Measurements from ENCODE around the gene VTI1A.
"Not testable (repeated sequence)": the region's sequence is repeated elsewhere in the genome, so short reads cannot be mapped to it uniquely, and the experiment has no call there.

Gene VTI1A

DNA sequence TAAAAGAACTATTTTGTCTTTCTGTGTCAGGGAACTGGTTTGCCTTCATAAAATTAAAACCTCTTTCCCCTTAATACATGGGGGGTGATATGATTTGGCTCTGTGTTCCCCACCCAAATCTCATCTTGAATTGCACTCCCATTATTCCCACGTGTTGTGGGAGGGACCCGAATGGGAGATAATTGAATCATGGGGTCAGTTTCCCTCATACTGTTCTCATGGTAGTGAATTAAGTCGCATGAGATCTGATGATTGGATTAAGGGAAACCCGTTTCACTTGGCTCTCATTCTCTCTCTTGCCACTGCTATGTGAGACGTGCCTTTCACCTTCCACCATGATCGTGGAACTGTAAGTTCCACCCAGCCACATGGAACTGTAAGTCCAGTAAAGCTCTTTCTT is 142.1 kb downstream of the VTI1A start:
- no peaks in the 10 kb centered on the region for H3K4me1 ChIP-seq (ENCODE audit: low read length)
- DNase-seq = no peak
- H3F3A ChIP-seq (ENCODE audit: insufficient read depth, low read length) = no peaks in the 10 kb centered on the region
- TF ChIP-seq EZH2 (optimal IDR thresholded peaks at IDR 0.05; ENCODE audit: low read depth, low read length) (no peak), EZH2phosphoT487 (IDR thresholded peaks at IDR 0.05; ENCODE audit: low read length) (no peak)
- TF ChIP-seq, protein P1, sequence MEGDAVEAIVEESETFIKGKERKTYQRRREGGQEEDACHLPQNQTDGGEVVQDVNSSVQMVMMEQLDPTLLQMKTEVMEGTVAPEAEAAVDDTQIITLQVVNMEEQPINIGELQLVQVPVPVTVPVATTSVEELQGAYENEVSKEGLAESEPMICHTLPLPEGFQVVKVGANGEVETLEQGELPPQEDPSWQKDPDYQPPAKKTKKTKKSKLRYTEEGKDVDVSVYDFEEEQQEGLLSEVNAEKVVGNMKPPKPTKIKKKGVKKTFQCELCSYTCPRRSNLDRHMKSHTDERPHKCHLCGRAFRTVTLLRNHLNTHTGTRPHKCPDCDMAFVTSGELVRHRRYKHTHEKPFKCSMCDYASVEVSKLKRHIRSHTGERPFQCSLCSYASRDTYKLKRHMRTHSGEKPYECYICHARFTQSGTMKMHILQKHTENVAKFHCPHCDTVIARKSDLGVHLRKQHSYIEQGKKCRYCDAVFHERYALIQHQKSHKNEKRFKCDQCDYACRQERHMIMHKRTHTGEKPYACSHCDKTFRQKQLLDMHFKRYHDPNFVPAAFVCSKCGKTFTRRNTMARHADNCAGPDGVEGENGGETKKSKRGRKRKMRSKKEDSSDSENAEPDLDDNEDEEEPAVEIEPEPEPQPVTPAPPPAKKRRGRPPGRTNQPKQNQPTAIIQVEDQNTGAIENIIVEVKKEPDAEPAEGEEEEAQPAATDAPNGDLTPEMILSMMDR (IDR thresholded peaks at IDR 0.05; ENCODE audit: low read length) = no peak
- H3K27ac ChIP-seq (ENCODE audit: low read length) = no peak overlapping the region
- H3K9me2 ChIP-seq (replicated peaks; ENCODE audit: insufficient read depth, low read length) = no peaks in the 10 kb centered on the region
- no peak overlapping the region for H3K4me3 ChIP-seq (ENCODE audit: low read length)
- no peak overlapping the region for H3K4me2 ChIP-seq (ENCODE audit: low read depth, low read length)
- no peaks in the 10 kb centered on the region for H3K79me2 ChIP-seq (ENCODE audit: low read length)
- no peaks in the 10 kb centered on the region for H3K36me3 ChIP-seq (replicated peaks; ENCODE audit: insufficient read depth, low read length)
- no peak overlapping the region for H2AFZ ChIP-seq (ENCODE audit: low read length)
- H3K9ac ChIP-seq (ENCODE audit: low read length) = no peak overlapping the region
- no peaks in the 10 kb centered on the region for H3K27me3 ChIP-seq (replicated peaks; ENCODE audit: insufficient read depth, low read length)
- H3K9me3 ChIP-seq (replicated peaks; ENCODE audit: insufficient read depth, low read length) = no peaks in the 10 kb centered on the region
- H4K20me1 ChIP-seq (ENCODE audit: insufficient read depth, low read length) = no peaks in the 10 kb centered on the region

DNA sequence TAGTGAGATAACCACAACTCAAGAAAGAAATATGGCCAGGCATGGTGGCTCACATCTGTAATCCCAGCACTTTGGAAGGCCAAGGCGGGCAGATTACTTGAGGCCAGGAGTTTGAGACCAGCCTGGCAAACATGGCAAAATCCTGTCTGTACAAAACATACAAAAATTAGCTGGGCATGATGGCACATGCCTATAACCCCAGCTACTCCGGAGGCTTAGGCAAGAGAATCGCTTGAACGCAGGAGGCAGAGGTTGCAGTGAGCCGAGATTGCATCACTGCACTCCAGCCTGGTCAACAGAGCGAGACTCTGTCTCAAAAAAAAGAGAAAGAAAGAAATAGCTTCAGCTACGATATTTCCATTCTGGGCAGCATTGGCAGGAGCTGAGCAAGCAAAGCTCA is 143.8 kb downstream of the VTI1A start:
- H3F3A ChIP-seq (ENCODE audit: insufficient read depth, low read length); H3K27me3 ChIP-seq (replicated peaks; ENCODE audit: insufficient read depth, low read length); H3K4me3 ChIP-seq (ENCODE audit: low read length); H3K79me2 ChIP-seq (ENCODE audit: low read length); DNase-seq; H3K27ac ChIP-seq (ENCODE audit: low read length); H2AFZ ChIP-seq (ENCODE audit: low read length); H3K9me2 ChIP-seq (replicated peaks; ENCODE audit: insufficient read depth, low read length); H3K9me3 ChIP-seq (replicated peaks; ENCODE audit: insufficient read depth, low read length); H3K36me3 ChIP-seq (replicated peaks; ENCODE audit: insufficient read depth, low read length); H3K4me1 ChIP-seq (ENCODE audit: low read length); H3K9ac ChIP-seq (ENCODE audit: low read length); H4K20me1 ChIP-seq (ENCODE audit: insufficient read depth, low read length); H3K4me2 ChIP-seq (ENCODE audit: low read depth, low read length): not testable (repeated sequence)

DNA sequence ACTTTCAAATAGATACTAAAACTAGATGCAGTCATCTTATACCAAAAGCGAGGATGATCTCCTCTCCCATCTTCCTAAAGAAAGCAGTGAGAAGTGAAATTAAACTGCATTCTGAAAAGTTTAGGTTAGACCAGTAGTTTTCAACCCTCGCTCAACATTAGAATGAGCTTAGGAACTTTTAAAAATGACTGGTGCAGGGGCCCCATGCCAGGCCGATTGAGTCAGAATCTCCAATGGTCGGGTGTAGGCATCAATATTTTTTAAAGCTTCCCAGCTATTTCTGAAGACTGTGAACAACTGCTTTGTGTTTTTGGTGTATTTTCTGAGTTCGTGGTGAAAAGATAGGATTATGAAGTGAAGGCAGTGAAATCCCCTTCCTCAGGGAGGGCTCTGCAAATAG is 146.0 kb downstream of the VTI1A start:
- Histone ChIP-seq H3K79me2 (ENCODE audit: low read length) (no peaks in the 10 kb centered on the region), H3K9me2 (replicated peaks; ENCODE audit: insufficient read depth, low read length) (no peaks in the 10 kb centered on the region), H3K9ac (ENCODE audit: low read length) (no peak overlapping the region), H3K27me3 (replicated peaks; ENCODE audit: insufficient read depth, low read length) (no peaks in the 10 kb centered on the region), H3K9me3 (replicated peaks; ENCODE audit: insufficient read depth, low read length) (no peaks in the 10 kb centered on the region), H4K20me1 (ENCODE audit: insufficient read depth, low read length) (no peaks in the 10 kb centered on the region), H3K36me3 (replicated peaks; ENCODE audit: insufficient read depth, low read length) (no peaks in the 10 kb centered on the region), H3K4me2 (ENCODE audit: low read depth, low read length) (no peak overlapping the region), H2AFZ (ENCODE audit: low read length) (no peak overlapping the region), H3K4me1 (ENCODE audit: low read length) (no peaks in the 10 kb centered on the region), H3K4me3 (ENCODE audit: low read length) (no peak overlapping the region), H3F3A (ENCODE audit: insufficient read depth, low read length) (no peaks in the 10 kb centered on the region), H3K27ac (ENCODE audit: low read length) (no peak overlapping the region)
- no peak for TF ChIP-seq EZH2 (optimal IDR thresholded peaks at IDR 0.05; ENCODE audit: low read depth, low read length)
- no peak for TF ChIP-seq EZH2phosphoT487 (IDR thresholded peaks at IDR 0.05; ENCODE audit: low read length)
- TF ChIP-seq, protein P1 (IDR thresholded peaks at IDR 0.05; ENCODE audit: low read length) = no peak
- no peak for DNase-seq

DNA sequence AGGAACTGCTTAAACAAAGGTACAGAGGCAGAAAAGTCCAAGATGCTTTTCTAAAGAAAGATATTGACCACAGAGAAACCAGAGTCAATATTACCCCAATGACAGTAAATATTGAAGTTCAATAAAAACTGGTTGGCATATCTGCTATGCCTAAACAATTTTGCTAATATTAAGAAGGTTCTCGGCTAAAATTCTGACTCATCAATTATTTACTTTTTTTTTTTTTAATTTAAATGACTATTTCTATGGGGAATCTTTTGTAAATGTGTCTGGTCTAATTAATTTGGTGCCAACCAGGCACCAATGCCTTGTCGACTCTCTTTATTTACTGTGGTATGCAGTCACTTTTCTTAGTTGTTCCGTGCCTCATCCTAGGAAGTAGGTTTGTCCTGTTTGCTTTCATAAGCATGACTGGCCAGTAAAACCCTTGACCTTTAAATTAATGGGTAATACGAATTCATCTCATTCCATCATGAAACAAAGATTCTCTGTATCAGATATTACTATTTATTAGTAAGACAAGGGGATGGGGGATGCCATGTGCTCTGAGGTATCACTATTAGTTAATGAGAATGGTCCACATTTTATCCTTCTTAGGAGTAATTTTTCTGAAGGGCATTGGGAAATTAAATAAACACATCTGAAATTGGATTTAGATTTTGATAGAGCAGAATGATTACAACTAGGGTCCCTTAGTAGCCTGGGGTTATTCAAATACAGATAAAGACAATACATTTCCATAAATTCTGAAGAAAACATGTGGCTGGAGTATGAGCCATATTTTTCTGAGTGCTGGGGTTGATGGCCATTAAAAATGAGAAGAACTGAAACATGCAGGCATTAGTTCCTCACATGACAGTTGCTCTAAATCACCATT is 154.4 kb downstream of the VTI1A start:
- Histone ChIP-seq H3K4me2 (ENCODE audit: low read depth, low read length) (no peak overlapping the region), H3K9me3 (replicated peaks; ENCODE audit: insufficient read depth, low read length) (no peaks in the 10 kb centered on the region), H3K36me3 (replicated peaks; ENCODE audit: insufficient read depth, low read length) (no peaks in the 10 kb centered on the region), H3K9ac (ENCODE audit: low read length) (no peak overlapping the region), H3K27me3 (replicated peaks; ENCODE audit: insufficient read depth, low read length) (no peaks in the 10 kb centered on the region), H3K4me1 (ENCODE audit: low read length) (no peaks in the 10 kb centered on the region), H2AFZ (ENCODE audit: low read length) (no peak overlapping the region), H3K9me2 (replicated peaks; ENCODE audit: insufficient read depth, low read length) (no peaks in the 10 kb centered on the region), H4K20me1 (ENCODE audit: insufficient read depth, low read length) (no peaks in the 10 kb centered on the region), H3K4me3 (ENCODE audit: low read length) (no peak overlapping the region), H3F3A (ENCODE audit: insufficient read depth, low read length) (no peaks in the 10 kb centered on the region), H3K27ac (ENCODE audit: low read length) (no peak overlapping the region), H3K79me2 (ENCODE audit: low read length) (no peaks in the 10 kb centered on the region)
- no peak for DNase-seq
- TF ChIP-seq EZH2phosphoT487 (IDR thresholded peaks at IDR 0.05; ENCODE audit: low read length) (no peak), EZH2 (optimal IDR thresholded peaks at IDR 0.05; ENCODE audit: low read depth, low read length) (no peak)
